ACC112 (cell line): ENCODE measurements around the gene DNM1L.
A peak's percentile ranks its signal among the peaks of the same experiment; 100 is the strongest.

ENCODE experiments used
- H2AFZ ChIP-seq: fragments of 200-600 bp; sonication (generic); one replicate; pipeline ENCODE4 v1.6.0; 2017; ENCODE audit warnings: antibody characterized with exemption, low read length; ENCODE audit not compliant: unreplicated experiment
- H3K27ac ChIP-seq: fragments of 200-600 bp; sonication (generic); 2 replicates; pipeline ENCODE4 v1.5.1; 2014; ENCODE audit warnings: low read depth, mild to moderate bottlenecking, antibody characterized with exemption, low read length, moderate library complexity
- H3K27me3 ChIP-seq: fragments of 200-600 bp; sonication (generic); 2 replicates; pipeline ENCODE4 v1.6.1; 2014; ENCODE audit warnings: mild to moderate bottlenecking, antibody characterized with exemption, low read length, moderate library complexity, mixed read lengths; ENCODE audit not compliant: insufficient read depth
- H3K36me3 ChIP-seq: fragments of 200-600 bp; sonication (generic); 2 replicates; pipeline ENCODE4 v1.6.1; 2016; ENCODE audit warnings: mild to moderate bottlenecking, antibody characterized with exemption, low read length, moderate library complexity, mixed read lengths; ENCODE audit not compliant: insufficient read depth
- H3K4me1 ChIP-seq: fragments of 200-600 bp; sonication (generic); one replicate; pipeline ENCODE4 v1.6.1; 2016; ENCODE audit warnings: low read length, mixed read lengths; ENCODE audit not compliant: insufficient read depth, unreplicated experiment, control insufficient read depth
- H3K4me3 ChIP-seq: fragments of 200-600 bp; sonication (generic); 2 replicates; pipeline ENCODE4 v1.5.1; 2014; ENCODE audit warnings: mild to moderate bottlenecking, low read depth, low read length
- H3K79me2 ChIP-seq: fragments of 200-600 bp; sonication (generic); one replicate; pipeline ENCODE4 v1.6.0; 2016; ENCODE audit warnings: low read length; ENCODE audit not compliant: control insufficient read depth, unreplicated experiment, insufficient read depth

Gene DNM1L

GRCh38 chr12:32755051-32755653, 76.1 kb downstream of the DNM1L start:
- H2AFZ ChIP-seq, result peak overlapping the region; percentile 97
- H3K27me3 ChIP-seq, result no peaks in the 10 kb centered on the region
- peaks cover 33% of the 10 kb centered on the region for H3K79me2 ChIP-seq
- peak overlapping the region; percentile 83 for H3K27ac ChIP-seq
- H3K4me3 ChIP-seq, result peak overlapping the region; percentile 92
- H3K4me1 ChIP-seq, result peaks cover 23% of the 10 kb centered on the region
- peaks cover 21% of the 10 kb centered on the region for H3K36me3 ChIP-seq

DNA sequence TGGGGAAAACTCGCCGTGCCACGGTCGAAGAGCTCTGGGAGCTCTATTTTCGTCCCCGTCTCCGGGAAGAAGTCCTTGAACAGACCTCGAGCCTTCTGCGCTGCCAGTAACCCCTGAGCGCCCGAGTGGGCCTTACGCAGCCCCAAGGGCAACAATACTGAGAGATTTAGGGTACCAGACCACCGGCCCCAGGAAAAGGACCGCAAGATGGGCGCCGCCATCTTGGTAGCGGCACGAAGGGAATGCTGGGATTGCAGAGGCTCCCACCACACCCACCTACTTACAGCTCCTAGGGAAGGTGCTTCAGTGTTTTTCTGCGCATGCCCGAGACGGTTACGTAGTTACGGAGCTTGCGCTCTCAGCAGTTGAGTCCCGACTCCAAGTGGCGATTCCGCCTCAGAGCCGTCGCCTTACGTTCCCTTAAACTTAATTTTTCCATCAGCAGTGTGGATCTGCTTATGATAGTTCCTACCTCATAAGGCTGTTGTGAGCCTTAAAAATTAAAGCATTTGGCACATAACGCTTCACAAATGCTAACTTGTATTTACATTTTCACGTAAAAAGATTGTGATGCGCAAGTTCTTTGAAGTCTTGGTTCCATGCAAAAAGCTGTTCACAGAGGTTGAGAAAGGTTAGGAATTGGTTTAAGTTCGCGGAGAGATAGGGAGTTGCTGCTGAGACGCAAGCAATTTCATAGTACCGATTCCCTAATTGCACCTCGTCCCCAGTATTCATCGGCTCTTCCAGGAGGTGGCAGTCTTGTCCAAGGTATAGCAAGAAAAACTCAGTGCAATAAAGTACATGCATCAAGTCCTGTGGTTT, 76.8 kb downstream of the DNM1L start, which contains the start of gene YARS2:
TSS of gene YARS2 (minus strand) at position 244 of the 822 bp plus-strand sequence. CDS start at position 221, 23 bp downstream.
- Histone ChIP-seq H3K4me3 (peak within 1 kb of the TSS; percentile 92), H3K27me3 (no peaks in the 10 kb centered on the region)

GRCh38 chr12:32756476-32757066, 77.5 kb downstream of the DNM1L start:
- H3K4me3 ChIP-seq, result peak overlapping the region; percentile 92
- H3K27ac ChIP-seq, result no peak overlapping the region; the same call in 1 of the 2 replicates
- peaks cover 32% of the 10 kb centered on the region for H3K79me2 ChIP-seq
- H2AFZ ChIP-seq, result no peak overlapping the region
- H3K27me3 ChIP-seq, result no peaks in the 10 kb centered on the region
- peaks cover 18% of the 10 kb centered on the region for H3K36me3 ChIP-seq
- peaks cover 23% of the 10 kb centered on the region for H3K4me1 ChIP-seq

More for the DNA sequence above, 76.8 kb downstream of the DNM1L start, which contains the start of gene YARS2:
- peak within 1 kb of the TSS; percentile 83 for H3K27ac ChIP-seq
- H3K79me2 ChIP-seq, result peaks cover 33% of the 10 kb centered on the region
- peaks cover 23% of the 10 kb centered on the region for H3K4me1 ChIP-seq
- H3K36me3 ChIP-seq, result peaks cover 18% of the 10 kb centered on the region
- H2AFZ ChIP-seq, result peak within 1 kb of the TSS; percentile 97

DNA sequence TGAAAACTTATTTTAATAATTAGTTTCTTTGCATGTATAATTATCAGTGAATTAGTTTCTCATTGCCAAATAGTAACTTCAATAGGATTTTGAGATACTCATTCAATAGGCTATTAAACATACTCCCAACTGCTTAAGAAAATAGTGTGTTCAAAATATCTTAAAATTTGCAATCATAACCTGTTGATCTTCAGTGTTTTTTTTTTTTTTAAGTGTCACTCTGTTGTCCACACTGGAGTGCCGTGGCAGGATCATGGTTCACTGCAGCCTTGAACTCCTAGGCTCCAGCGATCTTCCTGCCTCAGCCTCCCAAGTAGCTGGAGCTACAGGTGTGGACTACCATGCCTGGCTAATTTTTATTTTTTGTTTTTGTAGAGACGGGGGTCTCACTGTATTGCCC, 78.1 kb downstream of the DNM1L start:
- H3K27me3 ChIP-seq, result no peaks in the 10 kb centered on the region
- peaks cover 13% of the 10 kb centered on the region for H3K36me3 ChIP-seq
- H3K4me3 ChIP-seq, result no peak overlapping the region
- no peak overlapping the region for H2AFZ ChIP-seq
- peaks cover 23% of the 10 kb centered on the region for H3K4me1 ChIP-seq
- H3K79me2 ChIP-seq, result peaks cover 27% of the 10 kb centered on the region
- H3K27ac ChIP-seq, result no peak overlapping the region

DNA sequence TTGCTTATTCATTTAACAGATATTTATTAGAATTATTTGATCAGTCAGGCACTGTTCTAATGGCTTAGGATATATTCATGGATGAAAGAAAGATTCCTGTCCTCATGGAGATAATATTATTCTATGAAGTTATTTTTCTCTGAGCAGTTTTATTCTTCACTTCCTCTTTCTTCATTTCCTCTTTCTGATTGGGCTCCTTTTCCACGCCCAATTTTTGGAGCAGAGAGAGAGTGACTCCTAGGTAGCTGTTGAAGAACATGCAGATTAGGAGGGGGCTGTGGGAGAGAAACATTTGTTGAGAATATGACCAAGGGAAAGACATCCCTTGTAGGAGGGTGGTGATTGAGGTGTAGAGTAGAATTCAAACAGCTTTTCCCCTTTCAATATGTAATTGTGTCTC, 82.6 kb downstream of the DNM1L start:
- H3K27me3 ChIP-seq, result no peaks in the 10 kb centered on the region
- no peaks in the 10 kb centered on the region for H3K79me2 ChIP-seq
- no peak overlapping the region for H2AFZ ChIP-seq
- no peak overlapping the region for H3K4me3 ChIP-seq
- H3K4me1 ChIP-seq, result peaks cover 2% of the 10 kb centered on the region
- H3K36me3 ChIP-seq, result no peaks in the 10 kb centered on the region
- no peak overlapping the region for H3K27ac ChIP-seq

GRCh38 chr12:32765906-32766305, 86.8 kb downstream of the DNM1L start:
- H3K27me3 ChIP-seq, result peaks cover 6% of the 10 kb centered on the region; the same call in 1 of the 2 replicates
- no peak overlapping the region for H3K27ac ChIP-seq
- no peak overlapping the region for H3K4me3 ChIP-seq
- no peak overlapping the region for H2AFZ ChIP-seq
- H3K79me2 ChIP-seq, result no peaks in the 10 kb centered on the region
- no peaks in the 10 kb centered on the region for H3K36me3 ChIP-seq
- no peaks in the 10 kb centered on the region for H3K4me1 ChIP-seq

DNA sequence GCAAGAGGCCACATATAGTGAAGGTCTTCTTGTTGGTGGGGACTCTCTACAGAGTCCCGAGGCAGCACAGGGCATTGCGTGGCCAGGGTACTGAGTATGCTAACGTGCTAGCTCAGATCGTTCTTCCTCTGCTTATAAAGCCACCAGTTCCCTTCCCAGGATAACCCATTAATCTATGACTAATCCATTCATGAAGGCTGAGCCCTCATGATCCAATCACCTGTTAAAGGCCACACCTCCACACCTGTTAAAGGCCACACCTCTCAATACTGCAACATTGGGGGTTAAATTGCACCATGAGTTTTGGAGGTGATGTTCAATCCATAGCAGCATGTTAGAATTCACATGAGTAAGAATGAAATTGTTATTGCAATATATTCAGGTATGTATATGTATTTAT, 89.4 kb downstream of the DNM1L start:
- peaks cover 12% of the 10 kb centered on the region for H3K27me3 ChIP-seq
- no peak overlapping the region for H3K27ac ChIP-seq
- H3K4me3 ChIP-seq, result no peak overlapping the region
- no peaks in the 10 kb centered on the region for H3K79me2 ChIP-seq
- H3K4me1 ChIP-seq, result no peaks in the 10 kb centered on the region
- no peaks in the 10 kb centered on the region for H3K36me3 ChIP-seq
- H2AFZ ChIP-seq, result no peak overlapping the region

DNA sequence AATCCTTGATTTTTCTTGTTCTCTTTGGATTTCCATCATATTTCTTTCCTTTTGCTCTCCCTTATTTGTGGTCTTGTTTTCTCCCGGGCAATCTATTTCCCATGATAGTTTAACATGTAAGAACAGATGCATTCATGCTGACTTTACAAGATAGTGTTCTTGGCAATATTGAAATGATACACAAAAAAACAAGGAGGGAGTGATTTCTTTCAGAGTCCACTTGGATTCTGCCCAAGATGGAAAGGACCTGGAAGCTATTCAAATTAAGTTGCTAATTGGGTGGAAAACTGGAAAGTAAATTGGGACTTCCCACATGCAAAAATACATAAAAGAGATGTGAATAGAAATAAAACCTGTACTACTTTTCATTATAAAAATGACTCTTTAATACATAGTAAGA, 91.0 kb downstream of the DNM1L start:
- H3K36me3 ChIP-seq, result no peaks in the 10 kb centered on the region
- no peak overlapping the region for H3K4me3 ChIP-seq
- H3K79me2 ChIP-seq, result no peaks in the 10 kb centered on the region
- H3K27me3 ChIP-seq, result peaks cover 12% of the 10 kb centered on the region
- no peak overlapping the region for H3K27ac ChIP-seq
- no peak overlapping the region for H2AFZ ChIP-seq
- no peaks in the 10 kb centered on the region for H3K4me1 ChIP-seq

- H3K4me3 ChIP-seq, result no peak overlapping the region
- no peaks in the 10 kb centered on the region for H3K36me3 ChIP-seq
- no peaks in the 10 kb centered on the region for H3K4me1 ChIP-seq
- no peak overlapping the region for H3K27ac ChIP-seq
- H3K27me3 ChIP-seq, result peaks cover 12% of the 10 kb centered on the region
- no peaks in the 10 kb centered on the region for H3K79me2 ChIP-seq
- H2AFZ ChIP-seq, result no peak overlapping the region
These were observed 94.6 kb downstream of the DNM1L start for GRCh38 chr12:32773691-32774090.

- Histone ChIP-seq H2AFZ (no peak overlapping the region), H3K4me1 (peaks cover 13% of the 10 kb centered on the region), H3K4me3 (no peak overlapping the region), H3K27ac (no peak overlapping the region), H3K27me3 (peaks cover 6% of the 10 kb centered on the region; the same call in 1 of the 2 replicates), H3K36me3 (no peaks in the 10 kb centered on the region), H3K79me2 (no peaks in the 10 kb centered on the region)
These were observed 97.2 kb downstream of the DNM1L start for GRCh38 chr12:32776258-32776657.
